ENCODE results near the gene PCDHGA11.

DNA sequence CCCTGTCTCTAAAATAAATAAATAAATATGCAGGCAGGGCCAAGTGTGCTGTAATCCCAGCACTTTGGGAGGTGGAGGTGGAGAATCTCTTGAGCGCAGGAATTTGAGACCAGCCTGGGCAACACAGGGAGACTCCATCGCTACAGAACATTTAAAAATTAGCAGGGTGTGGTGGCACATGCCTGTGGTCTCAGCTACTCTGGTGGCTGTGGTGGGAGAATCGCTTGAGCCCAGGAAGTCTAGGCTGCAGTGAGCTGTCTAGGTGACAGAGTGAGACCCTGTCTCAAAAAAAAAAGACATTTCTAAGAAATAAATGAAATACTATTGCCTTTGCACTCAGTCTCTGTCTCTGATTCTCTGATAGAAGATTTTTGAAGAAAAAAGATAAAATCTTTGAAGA lies 9.3 kb upstream of the PCDHGA11 start:
- TF ChIP-seq, protein P1, sequence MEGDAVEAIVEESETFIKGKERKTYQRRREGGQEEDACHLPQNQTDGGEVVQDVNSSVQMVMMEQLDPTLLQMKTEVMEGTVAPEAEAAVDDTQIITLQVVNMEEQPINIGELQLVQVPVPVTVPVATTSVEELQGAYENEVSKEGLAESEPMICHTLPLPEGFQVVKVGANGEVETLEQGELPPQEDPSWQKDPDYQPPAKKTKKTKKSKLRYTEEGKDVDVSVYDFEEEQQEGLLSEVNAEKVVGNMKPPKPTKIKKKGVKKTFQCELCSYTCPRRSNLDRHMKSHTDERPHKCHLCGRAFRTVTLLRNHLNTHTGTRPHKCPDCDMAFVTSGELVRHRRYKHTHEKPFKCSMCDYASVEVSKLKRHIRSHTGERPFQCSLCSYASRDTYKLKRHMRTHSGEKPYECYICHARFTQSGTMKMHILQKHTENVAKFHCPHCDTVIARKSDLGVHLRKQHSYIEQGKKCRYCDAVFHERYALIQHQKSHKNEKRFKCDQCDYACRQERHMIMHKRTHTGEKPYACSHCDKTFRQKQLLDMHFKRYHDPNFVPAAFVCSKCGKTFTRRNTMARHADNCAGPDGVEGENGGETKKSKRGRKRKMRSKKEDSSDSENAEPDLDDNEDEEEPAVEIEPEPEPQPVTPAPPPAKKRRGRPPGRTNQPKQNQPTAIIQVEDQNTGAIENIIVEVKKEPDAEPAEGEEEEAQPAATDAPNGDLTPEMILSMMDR (IDR thresholded peaks at IDR 0.05; ENCODE audit: insufficient read depth, low read length, poor library complexity, severe bottlenecking) = no peak
- no peak for TF ChIP-seq EZH2phosphoT487 (conservative IDR thresholded peaks at IDR 0.05; ENCODE audit: low read length)
